ENCODE data around the gene WNT4.
A peak's percentile ranks its signal among the peaks of the same experiment; 100 is the strongest.
"Not testable (repeated sequence)": the region's sequence is repeated elsewhere in the genome, so short reads cannot be mapped to it uniquely, and the experiment has no call there.

WNT4 gene

GRCh38 chr1:22101995-22102394, 40.9 kb downstream of the WNT4 start:
- TF ChIP-seq CTCF (IDR thresholded peaks at IDR 0.05; ENCODE audit: extremely low read depth, insufficient read depth, missing control alignments) = no peak
- no peak for DNase-seq (ENCODE audit: low spot score)
- in situ Hi-C loops (cut with MboI; ENCODE audit: low pct_unique_long_range_greater_than_20kb, low sequenced_read_pairs, unreplicated experiment) = loop anchor here (25.0 kb wide), 1 partner anchor 310 kb away; no protein-coding TSS in a partner anchor

- TF ChIP-seq CTCF (IDR thresholded peaks at IDR 0.05; ENCODE audit: extremely low read depth, insufficient read depth, missing control alignments) = no peak
- DNase-seq (ENCODE audit: low spot score) = no peak
- in situ Hi-C loops (cut with MboI; ENCODE audit: low pct_unique_long_range_greater_than_20kb, low sequenced_read_pairs, unreplicated experiment) = loop anchor here (25.0 kb wide), 1 partner anchor 311 kb away; no protein-coding TSS in a partner anchor
These were observed 41.7 kb downstream of the WNT4 start for GRCh38 chr1:22101199-22101598.

- in situ Hi-C loops (cut with MboI; ENCODE audit: low pct_unique_long_range_greater_than_20kb, low sequenced_read_pairs, unreplicated experiment) = loop anchor here (25.0 kb wide), 1 partner anchor 312 kb away; no protein-coding TSS in a partner anchor
- DNase-seq (ENCODE audit: low spot score) = no peak
- no peak for TF ChIP-seq CTCF (IDR thresholded peaks at IDR 0.05; ENCODE audit: extremely low read depth, insufficient read depth, missing control alignments)
These were observed 42.7 kb downstream of the WNT4 start for GRCh38 chr1:22100168-22100567.

- in situ Hi-C loops (cut with MboI; ENCODE audit: low pct_unique_long_range_greater_than_20kb, low sequenced_read_pairs, unreplicated experiment) = no loop called here
- no peak for TF ChIP-seq CTCF (IDR thresholded peaks at IDR 0.05; ENCODE audit: extremely low read depth, insufficient read depth, missing control alignments)
- no peak for DNase-seq (ENCODE audit: low spot score)
These were observed 44.1 kb downstream of the WNT4 start for GRCh38 chr1:22098752-22099151.

- DNase-seq (ENCODE audit: low spot score) = no peak
- in situ Hi-C loops (cut with MboI; ENCODE audit: low pct_unique_long_range_greater_than_20kb, low sequenced_read_pairs, unreplicated experiment) = no loop called here
- TF ChIP-seq CTCF (IDR thresholded peaks at IDR 0.05; ENCODE audit: extremely low read depth, insufficient read depth, missing control alignments) = no peak
These were observed 46.4 kb downstream of the WNT4 start for GRCh38 chr1:22096463-22096862.

- TF ChIP-seq CTCF (IDR thresholded peaks at IDR 0.05; ENCODE audit: extremely low read depth, insufficient read depth, missing control alignments) = no peak
- no peak for DNase-seq (ENCODE audit: low spot score)
- in situ Hi-C loops (cut with MboI; ENCODE audit: low pct_unique_long_range_greater_than_20kb, low sequenced_read_pairs, unreplicated experiment) = no loop called here
These were observed 46.9 kb downstream of the WNT4 start for GRCh38 chr1:22096036-22096435.

GRCh38 chr1:22093513-22093912, 49.4 kb downstream of the WNT4 start:
- no peak for TF ChIP-seq CTCF (IDR thresholded peaks at IDR 0.05; ENCODE audit: extremely low read depth, insufficient read depth, missing control alignments)
- in situ Hi-C loops (cut with MboI; ENCODE audit: low pct_unique_long_range_greater_than_20kb, low sequenced_read_pairs, unreplicated experiment) = no loop called here
- DNase-seq (ENCODE audit: low spot score) = no peak

- DNase-seq (ENCODE audit: low spot score) = peak; percentile 55
- in situ Hi-C loops (cut with MboI; ENCODE audit: low pct_unique_long_range_greater_than_20kb, low sequenced_read_pairs, unreplicated experiment) = not testable (repeated sequence)
These were observed 50.7 kb downstream of the WNT4 start for GRCh38 chr1:22092026-22092768.
